ENCODE results near the gene PRPF40B. TPM values are rescaled to one million over a fixed set of nuclear protein-coding genes. Genes with fewer than 3 reads are reported as not detected.
A peak's percentile ranks its signal among the peaks of the same experiment; 100 is the strongest.

Gene PRPF40B
- total and polyA plus RNA-seq, 2 of the 13 experiments (the other 11 are each of a cell fraction or from before 2014, with no cell fraction given) = 5.0 to 7.8 TPM

DNA sequence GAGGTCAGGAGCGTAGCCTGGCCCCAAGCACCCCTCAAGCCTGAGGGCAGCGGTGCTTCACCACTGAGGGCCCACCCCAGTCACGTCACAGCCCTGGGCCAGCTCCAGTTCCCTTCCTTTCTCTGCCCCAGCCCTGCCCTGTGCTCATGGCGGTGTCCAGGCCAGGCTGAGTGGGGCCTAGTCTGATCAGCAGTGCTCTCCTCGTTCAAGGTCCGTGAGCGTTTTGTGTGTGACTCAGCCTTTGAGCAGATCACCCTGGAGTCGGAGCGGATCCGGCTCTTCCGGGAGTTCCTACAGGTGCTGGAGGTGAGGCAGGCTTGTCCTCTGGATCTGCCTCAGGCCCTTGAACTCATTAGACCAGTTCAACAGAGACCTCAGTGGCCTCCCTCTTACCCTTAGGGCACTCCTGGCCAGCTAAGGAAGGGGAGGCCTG, 19.0 kb downstream of the PRPF40B start (continued):
- TF ChIP-seq, protein P1, sequence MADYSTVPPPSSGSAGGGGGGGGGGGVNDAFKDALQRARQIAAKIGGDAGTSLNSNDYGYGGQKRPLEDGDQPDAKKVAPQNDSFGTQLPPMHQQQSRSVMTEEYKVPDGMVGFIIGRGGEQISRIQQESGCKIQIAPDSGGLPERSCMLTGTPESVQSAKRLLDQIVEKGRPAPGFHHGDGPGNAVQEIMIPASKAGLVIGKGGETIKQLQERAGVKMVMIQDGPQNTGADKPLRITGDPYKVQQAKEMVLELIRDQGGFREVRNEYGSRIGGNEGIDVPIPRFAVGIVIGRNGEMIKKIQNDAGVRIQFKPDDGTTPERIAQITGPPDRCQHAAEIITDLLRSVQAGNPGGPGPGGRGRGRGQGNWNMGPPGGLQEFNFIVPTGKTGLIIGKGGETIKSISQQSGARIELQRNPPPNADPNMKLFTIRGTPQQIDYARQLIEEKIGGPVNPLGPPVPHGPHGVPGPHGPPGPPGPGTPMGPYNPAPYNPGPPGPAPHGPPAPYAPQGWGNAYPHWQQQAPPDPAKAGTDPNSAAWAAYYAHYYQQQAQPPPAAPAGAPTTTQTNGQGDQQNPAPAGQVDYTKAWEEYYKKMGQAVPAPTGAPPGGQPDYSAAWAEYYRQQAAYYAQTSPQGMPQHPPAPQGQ (CRISPR knock-in tag; IDR thresholded peaks at IDR 0.05; ENCODE audit: borderline replicate concordance) = no peak
- TF ChIP-seq KLF13 (CRISPR knock-in tag; IDR thresholded peaks at IDR 0.05) (no peak), ZNF543 (CRISPR knock-in tag; IDR thresholded peaks at IDR 0.05) (no peak), ZNF747 (CRISPR knock-in tag; IDR thresholded peaks at IDR 0.05; ENCODE audit: borderline replicate concordance) (no peak), TAF1 (CRISPR knock-in tag; IDR thresholded peaks at IDR 0.05) (peak; percentile 55; the same call in 1 of the 2 replicates), ZNF343 (CRISPR knock-in tag; IDR thresholded peaks at IDR 0.05) (no peak; the same call in 1 of the 2 replicates), ZNF274 (CRISPR knock-in tag; IDR thresholded peaks at IDR 0.05) (0 out of 2 replicates have a peak, but pooled peaks have one; percentile 73), KLF12 (CRISPR knock-in tag; IDR thresholded peaks at IDR 0.05; ENCODE audit: borderline replicate concordance) (no peak), MIER2 (CRISPR knock-in tag; IDR thresholded peaks at IDR 0.05) (no peak), ZNF44 (CRISPR knock-in tag; IDR thresholded peaks at IDR 0.05) (peak; percentile 65; the same call in 1 of the 2 replicates), NRL (CRISPR knock-in tag; IDR thresholded peaks at IDR 0.05; ENCODE audit: borderline replicate concordance) (peak; percentile 8; the same call in 1 of the 2 replicates), BRCA1 (CRISPR knock-in tag; IDR thresholded peaks at IDR 0.05) (0 out of 2 replicates have a peak, but pooled peaks have one; percentile 36), ATF1 (CRISPR knock-in tag; IDR thresholded peaks at IDR 0.05) (no peak), POLR2A (IDR thresholded peaks at IDR 0.05; ENCODE audit: insufficient read depth in 1 of 2, low read depth in 2 of 2, low read length in 2 of 2) (peak; percentile 63 to 65)
- TF ChIP-seq, protein P2, sequence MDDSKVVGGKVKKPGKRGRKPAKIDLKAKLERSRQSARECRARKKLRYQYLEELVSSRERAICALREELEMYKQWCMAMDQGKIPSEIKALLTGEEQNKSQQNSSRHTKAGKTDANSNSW (CRISPR knock-in tag; IDR thresholded peaks at IDR 0.05; ENCODE audit: borderline replicate concordance) = no peak
- TF ChIP-seq, protein P3, sequence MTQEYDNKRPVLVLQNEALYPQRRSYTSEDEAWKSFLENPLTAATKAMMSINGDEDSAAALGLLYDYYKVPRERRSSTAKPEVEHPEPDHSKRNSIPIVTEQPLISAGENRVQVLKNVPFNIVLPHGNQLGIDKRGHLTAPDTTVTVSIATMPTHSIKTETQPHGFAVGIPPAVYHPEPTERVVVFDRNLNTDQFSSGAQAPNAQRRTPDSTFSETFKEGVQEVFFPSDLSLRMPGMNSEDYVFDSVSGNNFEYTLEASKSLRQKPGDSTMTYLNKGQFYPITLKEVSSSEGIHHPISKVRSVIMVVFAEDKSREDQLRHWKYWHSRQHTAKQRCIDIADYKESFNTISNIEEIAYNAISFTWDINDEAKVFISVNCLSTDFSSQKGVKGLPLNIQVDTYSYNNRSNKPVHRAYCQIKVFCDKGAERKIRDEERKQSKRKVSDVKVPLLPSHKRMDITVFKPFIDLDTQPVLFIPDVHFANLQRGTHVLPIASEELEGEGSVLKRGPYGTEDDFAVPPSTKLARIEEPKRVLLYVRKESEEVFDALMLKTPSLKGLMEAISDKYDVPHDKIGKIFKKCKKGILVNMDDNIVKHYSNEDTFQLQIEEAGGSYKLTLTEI (CRISPR knock-in tag; conservative IDR thresholded peaks at IDR 0.05) = no peak
- TF ChIP-seq, protein P4, sequence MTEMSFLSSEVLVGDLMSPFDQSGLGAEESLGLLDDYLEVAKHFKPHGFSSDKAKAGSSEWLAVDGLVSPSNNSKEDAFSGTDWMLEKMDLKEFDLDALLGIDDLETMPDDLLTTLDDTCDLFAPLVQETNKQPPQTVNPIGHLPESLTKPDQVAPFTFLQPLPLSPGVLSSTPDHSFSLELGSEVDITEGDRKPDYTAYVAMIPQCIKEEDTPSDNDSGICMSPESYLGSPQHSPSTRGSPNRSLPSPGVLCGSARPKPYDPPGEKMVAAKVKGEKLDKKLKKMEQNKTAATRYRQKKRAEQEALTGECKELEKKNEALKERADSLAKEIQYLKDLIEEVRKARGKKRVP (CRISPR knock-in tag; IDR thresholded peaks at IDR 0.05) = no peak
- TF ChIP-seq, protein P5, sequence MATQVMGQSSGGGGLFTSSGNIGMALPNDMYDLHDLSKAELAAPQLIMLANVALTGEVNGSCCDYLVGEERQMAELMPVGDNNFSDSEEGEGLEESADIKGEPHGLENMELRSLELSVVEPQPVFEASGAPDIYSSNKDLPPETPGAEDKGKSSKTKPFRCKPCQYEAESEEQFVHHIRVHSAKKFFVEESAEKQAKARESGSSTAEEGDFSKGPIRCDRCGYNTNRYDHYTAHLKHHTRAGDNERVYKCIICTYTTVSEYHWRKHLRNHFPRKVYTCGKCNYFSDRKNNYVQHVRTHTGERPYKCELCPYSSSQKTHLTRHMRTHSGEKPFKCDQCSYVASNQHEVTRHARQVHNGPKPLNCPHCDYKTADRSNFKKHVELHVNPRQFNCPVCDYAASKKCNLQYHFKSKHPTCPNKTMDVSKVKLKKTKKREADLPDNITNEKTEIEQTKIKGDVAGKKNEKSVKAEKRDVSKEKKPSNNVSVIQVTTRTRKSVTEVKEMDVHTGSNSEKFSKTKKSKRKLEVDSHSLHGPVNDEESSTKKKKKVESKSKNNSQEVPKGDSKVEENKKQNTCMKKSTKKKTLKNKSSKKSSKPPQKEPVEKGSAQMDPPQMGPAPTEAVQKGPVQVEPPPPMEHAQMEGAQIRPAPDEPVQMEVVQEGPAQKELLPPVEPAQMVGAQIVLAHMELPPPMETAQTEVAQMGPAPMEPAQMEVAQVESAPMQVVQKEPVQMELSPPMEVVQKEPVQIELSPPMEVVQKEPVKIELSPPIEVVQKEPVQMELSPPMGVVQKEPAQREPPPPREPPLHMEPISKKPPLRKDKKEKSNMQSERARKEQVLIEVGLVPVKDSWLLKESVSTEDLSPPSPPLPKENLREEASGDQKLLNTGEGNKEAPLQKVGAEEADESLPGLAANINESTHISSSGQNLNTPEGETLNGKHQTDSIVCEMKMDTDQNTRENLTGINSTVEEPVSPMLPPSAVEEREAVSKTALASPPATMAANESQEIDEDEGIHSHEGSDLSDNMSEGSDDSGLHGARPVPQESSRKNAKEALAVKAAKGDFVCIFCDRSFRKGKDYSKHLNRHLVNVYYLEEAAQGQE (IDR thresholded peaks at IDR 0.05; ENCODE audit: borderline replicate concordance in 1 of 2, low read depth in 1 of 2, low read length in 2 of 2) = no peak
- TF ChIP-seq, protein P6, sequence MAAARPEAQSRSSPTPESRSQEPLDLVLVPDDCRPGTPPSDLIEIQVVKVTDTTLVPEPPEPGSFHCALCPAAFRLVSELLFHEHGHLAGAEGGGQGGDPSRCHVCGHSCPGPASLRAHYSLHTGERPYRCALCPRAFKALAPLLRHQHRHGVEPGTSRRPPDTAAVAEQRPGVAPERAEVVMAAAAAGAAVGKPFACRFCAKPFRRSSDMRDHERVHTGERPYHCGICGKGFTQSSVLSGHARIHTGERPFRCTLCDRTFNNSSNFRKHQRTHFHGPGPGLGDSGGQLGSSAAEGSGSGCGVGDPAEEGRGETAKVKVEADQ (CRISPR knock-in tag; IDR thresholded peaks at IDR 0.05; ENCODE audit: borderline replicate concordance) = 0 out of 2 replicates have a peak, but pooled peaks have one; percentile 56

All from HepG2 (cell line).